Lung (tissue), 12 donors: Measurements from ENCODE around the gene STIMATE. TPM values are rescaled to one million over a fixed set of nuclear protein-coding genes. Genes with fewer than 3 reads are reported as not detected.
A peak's percentile ranks its signal among the peaks of the same experiment; 100 is the strongest.

Source experiments
- ATAC-seq: fragments of 200-7000 bp; cut with Tn5 transposase; one replicate; pipeline ENCODE4 v1.9.1; 2020; ENCODE audit warnings: moderate number of reproducible peaks; ENCODE audit not compliant: insufficient read depth, low FRiP score
- DNase-seq, 3 donors: peaks; one replicate each; pipeline ENCODE4 v3.0.0-alpha.2; 2013 to 2017
- H3K27ac ChIP-seq, 2 donors: one replicate each; pipeline ENCODE4 v1.5.1; 2013; ENCODE audit warnings: mild to moderate bottlenecking in 2 of 2, moderate library complexity in 2 of 2, control low read depth in 1 of 2, inconsistent platforms in 1 of 2, low read depth in 1 of 2, low read length in 1 of 2
- H3K27me3 ChIP-seq, 3 donors: one replicate each; pipeline ENCODE4 v1.5.1; 2013; ENCODE audit warnings: low read length in 2 of 3; ENCODE audit not compliant: control insufficient read depth in 3 of 3, insufficient read depth in 3 of 3
- H3K36me3 ChIP-seq, 4 donors: one replicate each; pipeline ENCODE4 v1.5.1; 2013; ENCODE audit warnings: low read length in 4 of 4, mild to moderate bottlenecking in 1 of 4, moderate library complexity in 1 of 4; ENCODE audit not compliant: control insufficient read depth in 4 of 4, insufficient read depth in 4 of 4
- H3K4me1 ChIP-seq, 5 donors: one replicate each; pipeline ENCODE4 v1.5.1; 2013; ENCODE audit warnings: low read length in 5 of 5, mild to moderate bottlenecking in 2 of 5, moderate library complexity in 1 of 5; ENCODE audit not compliant: control insufficient read depth in 5 of 5, insufficient read depth in 5 of 5
- H3K4me3 ChIP-seq: one replicate; pipeline ENCODE4 v1.5.1; 2013; ENCODE audit warnings: mild to moderate bottlenecking, control low read depth, moderate library complexity
- H3K9ac ChIP-seq, 2 donors: one replicate each; pipeline ENCODE4 v1.5.1; 2013; ENCODE audit warnings: low read length in 2 of 2, control low read depth in 1 of 2; ENCODE audit not compliant: insufficient read depth in 1 of 2
- H3K9me3 ChIP-seq, 4 donors: one replicate each; pipeline ENCODE4 v1.5.1; 2013; ENCODE audit warnings: low read length in 3 of 4, mild to moderate bottlenecking in 1 of 4, moderate library complexity in 1 of 4; ENCODE audit not compliant: control insufficient read depth in 4 of 4, insufficient read depth in 3 of 4
- WGBS, 2 donors: extraction: QIAGEN DNeasy Blood & Tissue Kit; methylation state at CpG; one replicate each; pipeline ENCODE4 v1.1.7; 2013; 5-methylcytosine and 5-hydroxymethylcytosine counted together
- polyA plus RNA-seq, 2 donors: library from polyadenylated mRNA; stranded (reverse); fragments of 200-250 nt; gene quantifications; one replicate each; pipeline ENCODE4 v1.2.1, GENCODE V29; 2013
- total RNA-seq, 2 donors: library from RNA; depleted of rRNA in 1 of 2; stranded (reverse); fragments of >200 nt in 1 of 2; gene quantifications; one replicate each; pipeline ENCODE4 v1.2.1, GENCODE V29; 2014 to 2021
- TF ChIP-seq, protein P1 (sequence below): IDR thresholded peaks from 2 replicates; pipeline ENCODE4 v1.5.1; 2012; ENCODE audit warnings: mild to moderate bottlenecking; ENCODE audit errors: control extremely low read depth, extremely low read depth
- donor health status: control.
- donor health status: control.
- donor health status: Bipolar disorder and iron deficiency.
- donor health status: healthy.
- donor health status: DM: yes; HTN: yes; CAD: no.

The STIMATE gene
- total and polyA plus RNA-seq, 4 donors = 18.6 to 62.5 (median 20.5) TPM

DNA sequence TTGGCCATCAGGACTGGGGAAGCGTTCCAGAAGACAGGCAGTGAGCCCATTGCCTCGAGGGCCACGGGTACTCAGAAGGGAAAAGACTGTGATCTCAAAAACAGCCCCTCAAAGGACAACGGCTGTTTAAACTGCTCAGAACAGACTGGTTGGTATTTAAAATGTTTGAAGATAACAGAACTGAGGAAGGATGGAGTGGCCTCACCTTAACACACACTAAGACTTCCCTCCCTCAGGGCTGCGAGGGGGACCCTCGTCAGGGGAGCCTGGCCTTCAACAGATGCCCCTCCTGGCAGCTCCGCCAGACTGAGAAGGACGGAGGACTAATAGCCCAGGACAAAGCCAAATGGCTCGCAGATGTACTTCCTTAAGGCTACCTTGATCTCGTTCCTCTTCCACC is 2.6 kb downstream of the STIMATE start:
- Histone ChIP-seq H3K9me3 (no peaks in the 10 kb centered on the region), H3K4me3 (no peak overlapping the region), H3K36me3 (peaks cover 0 to 2% (median 0%) of the 10 kb centered on the region in 4 donors), H3K4me1 (peaks cover 5 to 41% (median 17%) of the 10 kb centered on the region in 5 donors), H3K27me3 (no peaks in the 10 kb centered on the region), H3K9ac (no peak overlapping the region), H3K27ac (no peak overlapping the region)
- DNase-seq = no peak
- TF ChIP-seq, protein P1, sequence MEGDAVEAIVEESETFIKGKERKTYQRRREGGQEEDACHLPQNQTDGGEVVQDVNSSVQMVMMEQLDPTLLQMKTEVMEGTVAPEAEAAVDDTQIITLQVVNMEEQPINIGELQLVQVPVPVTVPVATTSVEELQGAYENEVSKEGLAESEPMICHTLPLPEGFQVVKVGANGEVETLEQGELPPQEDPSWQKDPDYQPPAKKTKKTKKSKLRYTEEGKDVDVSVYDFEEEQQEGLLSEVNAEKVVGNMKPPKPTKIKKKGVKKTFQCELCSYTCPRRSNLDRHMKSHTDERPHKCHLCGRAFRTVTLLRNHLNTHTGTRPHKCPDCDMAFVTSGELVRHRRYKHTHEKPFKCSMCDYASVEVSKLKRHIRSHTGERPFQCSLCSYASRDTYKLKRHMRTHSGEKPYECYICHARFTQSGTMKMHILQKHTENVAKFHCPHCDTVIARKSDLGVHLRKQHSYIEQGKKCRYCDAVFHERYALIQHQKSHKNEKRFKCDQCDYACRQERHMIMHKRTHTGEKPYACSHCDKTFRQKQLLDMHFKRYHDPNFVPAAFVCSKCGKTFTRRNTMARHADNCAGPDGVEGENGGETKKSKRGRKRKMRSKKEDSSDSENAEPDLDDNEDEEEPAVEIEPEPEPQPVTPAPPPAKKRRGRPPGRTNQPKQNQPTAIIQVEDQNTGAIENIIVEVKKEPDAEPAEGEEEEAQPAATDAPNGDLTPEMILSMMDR = no peak
- 74 to 83% methylated on average over 10 of the region's 10 CpGs for WGBS, 2 donors
- ATAC-seq = no peak

DNA sequence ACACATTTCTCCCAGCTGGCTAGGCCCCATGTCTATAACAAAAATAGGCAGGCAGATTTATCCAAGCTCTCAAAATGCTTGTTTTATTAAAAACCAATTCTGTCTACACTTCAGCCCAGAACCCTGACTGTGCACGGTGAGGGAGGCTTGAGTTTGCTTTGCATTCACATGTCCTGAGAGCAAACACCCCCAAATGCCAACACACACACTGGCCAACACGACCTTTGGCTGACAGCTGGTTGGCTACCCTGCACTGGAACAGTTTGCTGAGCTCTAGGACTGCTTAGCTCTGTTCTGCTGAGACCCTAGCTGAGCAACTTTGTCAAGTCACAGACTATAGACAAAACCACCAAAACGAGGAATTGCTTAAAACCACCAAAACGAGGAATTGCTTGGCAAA is 3.6 kb downstream of the STIMATE start:
- Histone ChIP-seq H3K27ac (peak overlapping the region in 1 of 2 donors; percentile 66), H3K9ac (no peak overlapping the region), H3K36me3 (peaks cover 0 to 2% (median 0%) of the 10 kb centered on the region in 4 donors), H3K9me3 (no peaks in the 10 kb centered on the region), H3K4me1 (peaks cover 5 to 41% (median 18%) of the 10 kb centered on the region in 5 donors), H3K4me3 (no peak overlapping the region), H3K27me3 (no peaks in the 10 kb centered on the region)
- TF ChIP-seq, protein P1 = no peak
- 36 to 40% methylated on average over 4 of the region's 4 CpGs for WGBS, 2 donors
- no peak for ATAC-seq
- DNase-seq = peak in 1 of 3 donors; percentile 6

DNA sequence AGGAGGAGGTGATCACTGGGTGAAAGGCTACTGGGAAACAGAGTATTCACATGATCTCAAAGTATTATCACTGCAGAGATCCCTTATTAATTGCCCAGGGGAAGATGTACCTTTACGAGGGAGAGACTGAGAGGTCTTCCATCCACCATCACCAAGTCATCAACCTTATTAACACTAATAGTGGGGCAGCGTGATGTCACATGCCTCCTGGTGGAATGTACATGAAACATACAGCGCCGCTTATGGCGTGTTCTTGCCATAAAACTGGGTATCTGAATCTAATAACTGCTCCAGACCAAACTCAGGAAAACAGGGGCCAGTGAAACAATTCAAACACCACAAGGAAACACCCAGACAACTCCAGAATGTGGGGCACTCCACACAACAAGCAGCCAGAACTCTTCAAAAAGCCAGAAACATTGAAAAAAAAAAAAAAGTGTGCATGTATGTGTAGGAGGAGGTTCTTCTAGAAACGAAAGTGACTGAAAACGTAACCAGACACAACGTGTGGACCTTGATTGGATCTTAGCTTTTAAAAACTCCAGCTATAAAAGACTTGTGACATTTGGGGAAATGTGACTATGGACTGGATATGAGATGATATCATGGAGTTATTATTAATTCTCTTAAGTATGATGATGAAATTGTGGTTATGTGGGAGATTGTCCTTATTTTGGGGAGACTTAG is 4.6 kb downstream of the STIMATE start:
- no peak for ATAC-seq
- H3K27ac ChIP-seq = peak overlapping the region in 1 of 2 donors; percentile 72
- H3K36me3 ChIP-seq = peaks cover 0 to 2% (median 0%) of the 10 kb centered on the region in 4 donors
- H3K4me1 ChIP-seq = peaks cover 1 to 37% (median 18%) of the 10 kb centered on the region in 5 donors
- no peak overlapping the region for H3K4me3 ChIP-seq
- H3K27me3 ChIP-seq = no peaks in the 10 kb centered on the region
- H3K9me3 ChIP-seq = no peaks in the 10 kb centered on the region
- DNase-seq = no peak
- TF ChIP-seq, protein P1 = no peak
- WGBS, 2 donors = 64 to 81% methylated on average over 8 of the region's 8 CpGs
- no peak overlapping the region for H3K9ac ChIP-seq

DNA sequence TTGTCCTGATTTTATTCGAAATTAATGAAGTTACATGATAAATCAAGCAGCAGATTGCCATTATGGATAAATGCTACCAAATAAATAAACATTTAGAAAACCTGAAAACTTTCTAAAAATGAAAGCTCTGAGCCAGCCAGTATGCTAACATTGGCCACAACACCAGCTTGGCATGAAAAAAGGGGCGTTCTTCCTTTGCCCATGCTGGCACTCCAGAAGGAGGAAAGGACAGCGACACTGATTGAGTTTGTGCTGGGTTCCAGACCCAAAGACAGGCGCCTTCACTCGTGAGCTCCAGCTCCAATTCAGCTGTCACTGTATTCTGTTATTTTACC is 5.1 kb downstream of the STIMATE start:
- H3K4me3 ChIP-seq = no peak overlapping the region
- TF ChIP-seq, protein P1 = no peak
- WGBS, 2 donors = 64 to 71% methylated on average over 5 of the region's 5 CpGs
- DNase-seq (no peak), ATAC-seq (no peak)
- no peaks in the 10 kb centered on the region for H3K27me3 ChIP-seq
- no peak overlapping the region for H3K9ac ChIP-seq
- H3K4me1 ChIP-seq = peaks cover 0 to 36% (median 18%) of the 10 kb centered on the region in 5 donors
- peaks cover 0 to 2% (median 0%) of the 10 kb centered on the region in 4 donors for H3K36me3 ChIP-seq
- no peaks in the 10 kb centered on the region for H3K9me3 ChIP-seq
- H3K27ac ChIP-seq = peak overlapping the region in 1 of 2 donors; percentile 72
